ENCODE measurements around the gene CXXC4.

Gene CXXC4

GRCh38 chr4:104429150-104429741 lies 65.4 kb downstream of the CXXC4 start:
- no peak for DNase-seq

GRCh38 chr4:104425948-104426347 lies 68.7 kb downstream of the CXXC4 start:
- intact Hi-C loops (cut with DNase I), result no loop called here
- DNase-seq, result no peak

More at GRCh38 chr4:104429150-104429741, 65.4 kb downstream of the CXXC4 start:
- intact Hi-C loops (cut with DNase I), result no loop called here

DNA sequence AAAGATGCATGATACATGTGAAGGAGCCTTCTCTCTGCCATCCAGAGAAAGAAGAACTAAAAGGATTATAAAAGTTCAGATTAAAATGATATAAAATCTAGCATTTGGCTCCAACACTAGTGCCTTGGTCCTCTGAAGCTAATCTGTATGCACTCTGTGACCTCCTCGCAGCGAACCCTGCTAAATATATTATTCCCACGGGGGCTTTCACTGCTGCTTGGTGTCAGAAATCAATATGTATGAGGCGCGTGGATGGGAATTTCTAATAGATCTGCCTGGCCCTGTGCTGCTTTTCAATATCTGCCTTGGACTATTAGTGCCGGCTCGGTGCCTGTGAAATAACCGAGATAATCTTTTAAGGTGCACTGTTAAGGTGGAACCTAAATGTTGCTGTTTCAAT lies 69.7 kb downstream of the CXXC4 start:
- intact Hi-C loops (cut with DNase I), result no loop called here
- peak in 40 of 42 donors; percentile 11 to 69 (median 46) for DNase-seq

- DNase-seq, result peak in 7 of 42 donors; percentile 7 to 54 (median 22)
- intact Hi-C loops (cut with DNase I), result no loop called here
Measured at GRCh38 chr4:104424475-104424941, 70.2 kb downstream of the CXXC4 start.

GRCh38 chr4:104421566-104421965 lies 73.1 kb downstream of the CXXC4 start:
- intact Hi-C loops (cut with DNase I), result no loop called here
- peak in 1 of 42 donors; percentile 12 for DNase-seq

DNA sequence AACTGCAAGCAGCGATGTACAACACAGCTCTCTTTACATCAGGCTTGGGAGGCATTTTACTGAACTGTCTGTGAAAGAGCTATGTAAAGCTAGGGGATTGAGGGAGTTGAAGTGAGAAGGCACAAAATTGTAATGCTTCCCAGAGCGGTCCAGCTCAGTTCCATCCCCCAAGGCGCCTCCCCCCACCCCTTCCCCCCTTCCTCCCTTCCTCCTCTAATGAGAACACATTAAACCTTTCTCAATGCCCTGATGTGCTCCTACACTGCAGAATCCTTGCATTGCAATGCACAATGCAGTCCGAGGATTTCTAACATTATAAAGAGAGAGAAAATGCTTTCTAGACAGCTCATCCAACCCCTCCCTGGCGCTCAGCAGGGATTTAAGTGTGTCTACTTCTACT lies 73.9 kb downstream of the CXXC4 start:
- peak in 4 of 42 donors; percentile 3 to 42 (median 23) for DNase-seq
- intact Hi-C loops (cut with DNase I), result no loop called here
